Gastroesophageal sphincter (tissue), 4 donors: ENCODE data around the gene NKAIN2. TPM values are rescaled to one million over a fixed set of nuclear protein-coding genes. Genes with fewer than 3 reads are reported as not detected.
"Not testable (repeated sequence)": the region's sequence is repeated elsewhere in the genome, so short reads cannot be mapped to it uniquely, and the experiment has no call there.

ENCODE experiments used
- ATAC-seq: fragments of 150-250 bp; one replicate; pipeline ENCODE4 v1.9.1; 2016; ENCODE audit warnings: mild to moderate bottlenecking, moderate library complexity
- H3K27ac ChIP-seq, 4 donors: fragments of 200-600 bp; sonication (generic) in 3 of 4; 1 replicate in 3 of 4; 2 replicates in 1 of 4; pipeline ENCODE4 v1.5.1; 2016 to 2019
- H3K27me3 ChIP-seq: fragments of 200-600 bp; sonication (generic); one replicate; pipeline ENCODE4 v1.5.1; 2019
- H3K36me3 ChIP-seq, 2 donors: fragments of 200-600 bp; sonication (generic); one replicate each; pipeline ENCODE4 v1.5.1; 2019; ENCODE audit warnings: control low read depth in 1 of 2
- H3K4me1 ChIP-seq, 3 donors: fragments of 200-600 bp; sonication (generic); 1 replicate in 2 of 3; 2 replicates in 1 of 3; pipeline ENCODE4 v1.5.1; 2016 to 2019; ENCODE audit warnings: control low read depth in 2 of 3
- H3K4me3 ChIP-seq, 2 donors: fragments of 200-600 bp; sonication (generic); one replicate each; pipeline ENCODE4 v1.5.1; 2019; ENCODE audit warnings: mild to moderate bottlenecking in 1 of 2, moderate library complexity in 1 of 2
- H3K9me3 ChIP-seq, 3 donors: fragments of 200-600 bp; sonication (generic); one replicate each; pipeline ENCODE4 v1.5.1; 2017 to 2019; ENCODE audit warnings: control low read depth in 2 of 3
- EP300 ChIP-seq: sonication (generic); formaldehyde crosslinking; IDR thresholded peaks from one replicate; pipeline ENCODE4 v1.6.1; 2017; ENCODE audit warnings: antibody characterized with exemption, mild to moderate bottlenecking
- POLR2A ChIP-seq, 2 donors: fragments of 450-650 bp; IDR thresholded peaks; one replicate each; pipeline ENCODE4 v1.6.1; 2017; ENCODE audit warnings: antibody characterized with exemption in 2 of 2, mild to moderate bottlenecking in 2 of 2, moderate library complexity in 1 of 2
- POLR2AphosphoS5 ChIP-seq: sonication (generic); formaldehyde crosslinking; IDR thresholded peaks from one replicate; pipeline ENCODE4 v1.6.1; 2017; ENCODE audit warnings: antibody characterized with exemption
- WGBS, 2 donors: methylation state at CpG; one replicate each; pipeline ENCODE4 v1.1.5; 2018; ENCODE audit warnings: low coverage in 1 of 2; 5-methylcytosine and 5-hydroxymethylcytosine counted together
- total RNA-seq, 4 donors: library from RNA; depleted of rRNA; stranded (reverse); fragments of >200 nt; gene quantifications; one replicate each; pipeline ENCODE4 v1.1.0, GENCODE V29; 2016
- TF ChIP-seq, protein P1 (sequence below), 4 experiments: fragments of 200-600 bp in 2 of 4; fragments of 450-650 bp in 2 of 4; sonication (generic) in 1 of 4; IDR thresholded peaks; one replicate each; pipeline ENCODE4 v1.5.1; 2017 to 2019; ENCODE audit warnings: antibody characterized with exemption in 4 of 4, mild to moderate bottlenecking in 2 of 4, moderate library complexity in 2 of 4

Gene NKAIN2
- total RNA-seq, 4 donors from 2014 or later: 0.23 to 3.2 TPM; not detected in 2

DNA sequence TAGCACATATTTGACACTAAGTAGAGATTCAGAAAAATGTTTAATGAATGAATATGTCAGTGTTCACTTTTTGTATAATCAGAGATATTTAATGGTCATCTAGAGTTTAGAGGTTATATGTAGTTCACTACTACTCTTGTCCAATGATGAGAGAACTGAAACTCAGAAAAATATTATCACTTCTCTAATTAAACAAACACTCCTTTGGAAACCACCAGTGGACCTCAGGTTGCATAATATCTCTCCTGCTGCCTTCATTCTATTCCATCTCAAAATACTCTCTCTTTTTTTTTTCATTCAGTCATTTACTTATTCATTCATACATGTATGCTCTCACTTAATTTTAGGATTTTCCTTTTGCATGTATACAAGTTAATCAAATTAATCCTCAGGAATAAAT is 735.4 kb downstream of the NKAIN2 start:
- ATAC-seq: no peak
- no peaks in the 10 kb centered on the region for H3K9me3 ChIP-seq
- H3K4me3 ChIP-seq: no peak overlapping the region
- no peaks in the 10 kb centered on the region for H3K27me3 ChIP-seq
- TF ChIP-seq POLR2A (IDR thresholded peaks at IDR 0.05) (no peak), POLR2AphosphoS5 (no peak), EP300 (no peak)
- H3K36me3 ChIP-seq: no peaks in the 10 kb centered on the region
- H3K27ac ChIP-seq: no peak overlapping the region
- H3K4me1 ChIP-seq: no peaks in the 10 kb centered on the region

DNA sequence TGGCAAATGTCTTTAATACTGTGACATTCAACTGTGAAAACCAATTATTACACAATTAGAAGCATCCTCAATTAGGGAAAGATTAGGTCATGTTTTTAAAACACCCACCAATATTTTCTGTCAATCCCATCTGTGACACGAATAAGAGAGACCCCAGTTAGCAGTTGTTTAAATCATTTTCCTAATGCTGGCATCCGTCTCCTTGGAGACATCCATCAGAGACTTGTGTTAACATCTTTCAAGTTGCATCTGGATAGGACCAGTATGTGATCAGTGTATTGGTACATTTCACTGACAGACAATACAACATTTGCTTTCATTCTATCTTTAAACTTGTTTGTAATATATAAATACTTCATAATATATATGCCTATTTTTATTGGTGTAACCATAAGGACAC is 737.9 kb downstream of the NKAIN2 start:
- no peaks in the 10 kb centered on the region for H3K9me3 ChIP-seq
- H3K36me3 ChIP-seq: no peaks in the 10 kb centered on the region
- H3K4me3 ChIP-seq: no peak overlapping the region
- TF ChIP-seq POLR2AphosphoS5 (no peak), EP300 (no peak), POLR2A (IDR thresholded peaks at IDR 0.05) (no peak)
- TF ChIP-seq, protein P1, sequence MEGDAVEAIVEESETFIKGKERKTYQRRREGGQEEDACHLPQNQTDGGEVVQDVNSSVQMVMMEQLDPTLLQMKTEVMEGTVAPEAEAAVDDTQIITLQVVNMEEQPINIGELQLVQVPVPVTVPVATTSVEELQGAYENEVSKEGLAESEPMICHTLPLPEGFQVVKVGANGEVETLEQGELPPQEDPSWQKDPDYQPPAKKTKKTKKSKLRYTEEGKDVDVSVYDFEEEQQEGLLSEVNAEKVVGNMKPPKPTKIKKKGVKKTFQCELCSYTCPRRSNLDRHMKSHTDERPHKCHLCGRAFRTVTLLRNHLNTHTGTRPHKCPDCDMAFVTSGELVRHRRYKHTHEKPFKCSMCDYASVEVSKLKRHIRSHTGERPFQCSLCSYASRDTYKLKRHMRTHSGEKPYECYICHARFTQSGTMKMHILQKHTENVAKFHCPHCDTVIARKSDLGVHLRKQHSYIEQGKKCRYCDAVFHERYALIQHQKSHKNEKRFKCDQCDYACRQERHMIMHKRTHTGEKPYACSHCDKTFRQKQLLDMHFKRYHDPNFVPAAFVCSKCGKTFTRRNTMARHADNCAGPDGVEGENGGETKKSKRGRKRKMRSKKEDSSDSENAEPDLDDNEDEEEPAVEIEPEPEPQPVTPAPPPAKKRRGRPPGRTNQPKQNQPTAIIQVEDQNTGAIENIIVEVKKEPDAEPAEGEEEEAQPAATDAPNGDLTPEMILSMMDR (IDR thresholded peaks at IDR 0.05): no peak
- ATAC-seq: no peak
- 59 to 60% methylated on average over 1 to 2 of the region's 2 CpGs for WGBS, 2 donors
- no peak overlapping the region for H3K27ac ChIP-seq
- H3K27me3 ChIP-seq: no peaks in the 10 kb centered on the region
- H3K4me1 ChIP-seq: no peaks in the 10 kb centered on the region

DNA sequence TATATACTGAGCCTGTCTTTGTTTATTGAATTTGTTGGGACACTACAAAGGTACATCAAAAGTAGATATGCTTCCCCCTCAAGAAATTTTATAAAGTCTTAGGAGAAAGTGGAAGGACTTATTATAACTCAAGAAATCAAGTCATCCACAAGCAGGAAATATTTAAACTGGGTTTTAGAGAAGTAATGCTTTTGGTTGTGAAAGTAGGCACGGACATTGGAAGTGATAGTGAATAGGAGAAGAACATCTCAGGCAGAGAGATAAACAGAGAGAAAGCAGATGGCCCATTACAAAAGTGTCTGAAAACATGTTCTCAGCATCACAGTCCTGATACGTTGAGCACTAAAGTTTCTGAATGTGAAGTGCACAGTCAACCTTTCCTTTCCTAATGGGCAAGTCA is 742.9 kb downstream of the NKAIN2 start:
- no peak for ATAC-seq
- no peak overlapping the region for H3K4me3 ChIP-seq
- no peaks in the 10 kb centered on the region for H3K9me3 ChIP-seq
- no peaks in the 10 kb centered on the region for H3K36me3 ChIP-seq
- no peaks in the 10 kb centered on the region for H3K27me3 ChIP-seq
- H3K27ac ChIP-seq: no peak overlapping the region
- 25 to 31% methylated on average over 2 of the region's 2 CpGs for WGBS, 2 donors
- no peaks in the 10 kb centered on the region for H3K4me1 ChIP-seq
- TF ChIP-seq, protein P1 (IDR thresholded peaks at IDR 0.05): no peak
- TF ChIP-seq EP300: no peak
- no peak for TF ChIP-seq POLR2A (IDR thresholded peaks at IDR 0.05)
- no peak for TF ChIP-seq POLR2AphosphoS5

DNA sequence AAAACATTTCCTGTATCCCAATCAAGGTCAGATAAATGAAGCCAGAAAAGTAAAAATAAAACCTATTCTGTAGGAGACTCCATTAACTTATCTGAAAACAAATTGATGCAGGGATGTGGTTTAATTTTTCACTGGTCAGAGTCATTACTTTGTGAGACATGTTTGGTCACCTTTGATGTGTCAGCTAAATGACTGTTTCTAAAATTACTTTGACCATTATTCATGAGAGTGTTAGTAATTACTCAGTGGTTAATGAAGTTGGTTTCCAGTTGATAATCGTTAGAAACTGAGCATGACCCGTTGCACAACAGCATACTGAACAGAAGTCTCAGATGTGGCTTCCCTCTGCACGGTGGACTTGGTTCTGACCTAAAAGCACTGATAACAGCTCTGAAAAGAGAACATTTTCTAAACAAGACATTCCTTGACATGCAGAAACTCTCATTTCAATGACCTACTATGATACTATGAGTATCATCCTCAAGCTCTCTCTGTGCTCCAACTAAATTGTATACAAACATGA is 748.1 kb downstream of the NKAIN2 start:
- 58 to 80% methylated on average over 3 of the region's 3 CpGs for WGBS, 2 donors
- Histone ChIP-seq H3K4me1 (no peaks in the 10 kb centered on the region), H3K27ac (no peak overlapping the region), H3K36me3 (no peaks in the 10 kb centered on the region), H3K27me3 (no peaks in the 10 kb centered on the region), H3K9me3 (no peaks in the 10 kb centered on the region), H3K4me3 (no peak overlapping the region)
- ATAC-seq: no peak
- TF ChIP-seq POLR2A (IDR thresholded peaks at IDR 0.05) (no peak), POLR2AphosphoS5 (no peak), EP300 (no peak)
- TF ChIP-seq, protein P1 (IDR thresholded peaks at IDR 0.05): no peak

DNA sequence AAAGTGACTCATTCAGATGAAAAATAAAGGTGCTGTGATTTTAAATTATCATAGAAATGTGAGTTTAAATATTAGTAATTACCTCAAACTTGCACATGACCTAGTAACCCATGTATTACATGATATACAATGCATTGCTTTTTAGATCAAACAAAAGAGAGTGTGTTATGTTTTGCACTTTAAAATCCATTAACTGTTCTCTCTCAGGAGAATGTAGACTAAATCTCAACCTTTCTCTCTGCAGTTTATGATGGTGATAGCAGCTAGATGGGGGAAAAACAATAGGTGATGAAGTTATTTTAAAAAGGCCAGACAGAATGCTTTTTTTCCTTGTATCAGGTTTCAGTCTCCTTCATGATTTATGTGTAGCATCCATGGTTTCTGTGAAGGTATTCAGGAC is 754.2 kb downstream of the NKAIN2 start:
- Histone ChIP-seq H3K4me1 (no peaks in the 10 kb centered on the region), H3K27me3 (no peaks in the 10 kb centered on the region), H3K36me3 (no peaks in the 10 kb centered on the region), H3K4me3 (no peak overlapping the region), H3K9me3 (no peaks in the 10 kb centered on the region), H3K27ac (no peak overlapping the region)
- ATAC-seq: no peak
- no peak for TF ChIP-seq POLR2A (IDR thresholded peaks at IDR 0.05)
- TF ChIP-seq POLR2AphosphoS5: no peak

DNA sequence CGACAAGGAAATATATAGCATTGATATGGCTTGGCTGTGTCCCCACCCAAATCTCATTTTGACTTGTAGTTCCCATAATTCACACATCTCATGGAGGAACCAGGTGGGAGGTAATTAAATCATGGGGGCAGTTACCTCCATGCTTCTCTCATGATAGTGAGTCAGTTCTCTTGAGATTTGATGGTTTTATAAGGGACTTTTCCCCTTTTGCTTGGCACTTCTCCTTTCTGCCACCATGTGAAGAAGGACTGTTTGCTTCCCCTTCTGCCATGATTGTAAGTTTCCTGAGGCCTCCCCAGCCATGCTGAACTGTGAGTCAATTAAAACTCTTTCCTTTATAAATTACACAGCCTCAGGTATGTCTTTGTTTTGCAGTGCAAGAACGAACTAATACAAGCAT is 756.4 kb downstream of the NKAIN2 start:
- not testable (repeated sequence) for H3K4me3 ChIP-seq, H3K27ac ChIP-seq, H3K9me3 ChIP-seq, ATAC-seq, H3K27me3 ChIP-seq, H3K4me1 ChIP-seq, H3K36me3 ChIP-seq
- 100% methylated on average over 1 to 2 of the region's 2 CpGs for WGBS, 2 donors
